ENCODE results near the gene PCSK4. TPM values are rescaled to one million over a fixed set of nuclear protein-coding genes. Genes with fewer than 3 reads are reported as not detected.
"Not testable (repeated sequence)": the region's sequence is repeated elsewhere in the genome, so short reads cannot be mapped to it uniquely, and the experiment has no call there.

Gene PCSK4
- total RNA-seq, 3 donors from 2014 or later: 0.46 to 0.50 (median 0.49) TPM

DNA sequence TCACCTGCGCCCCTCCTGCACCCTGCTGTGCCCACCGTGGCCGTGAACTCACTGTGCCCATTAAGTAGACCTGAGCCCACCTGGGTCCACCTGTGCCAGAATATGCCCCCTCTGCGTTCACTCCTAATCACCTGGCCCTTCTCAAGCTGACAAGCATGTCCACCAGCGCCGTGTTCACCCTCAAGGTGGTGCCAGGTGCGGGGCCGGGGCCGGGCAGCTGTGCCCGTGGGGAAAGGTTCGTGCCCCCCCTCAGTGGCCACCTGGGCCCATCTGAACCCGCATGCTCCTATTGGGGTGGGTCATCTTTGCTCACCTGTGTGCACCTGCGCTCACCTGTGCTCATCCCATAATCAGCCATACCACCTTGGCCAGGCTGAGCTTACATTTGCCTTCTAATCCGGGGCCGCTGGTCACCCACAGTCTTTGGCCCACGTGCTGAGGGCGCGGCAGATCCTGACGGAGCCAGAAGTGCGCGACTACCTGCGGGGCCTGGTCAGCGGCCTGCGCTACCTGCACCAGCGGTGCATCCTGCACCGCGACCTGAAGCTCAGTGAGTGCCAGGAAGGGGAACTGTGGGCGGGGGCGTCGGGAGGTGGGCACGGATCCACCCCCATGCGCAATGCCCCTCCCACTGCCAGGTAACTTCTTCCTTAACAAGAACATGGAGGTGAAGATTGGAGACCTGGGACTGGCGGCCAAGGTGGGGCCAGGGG, 36.1 kb upstream of the PCSK4 start:
- Mint-ChIP-seq H3K27me3 (ENCODE audit: low read depth) (peaks cover 41% of the 10 kb centered on the region), H3K4me1 (ENCODE audit: low read depth) (peaks cover 7% of the 10 kb centered on the region), H3K36me3 (ENCODE audit: insufficient read depth) (no peaks in the 10 kb centered on the region), H3K4me3 (no peak overlapping the region), H3K9me3 (no peaks in the 10 kb centered on the region)
- ATAC-seq (no peak), DNase-seq (no peak)

DNA sequence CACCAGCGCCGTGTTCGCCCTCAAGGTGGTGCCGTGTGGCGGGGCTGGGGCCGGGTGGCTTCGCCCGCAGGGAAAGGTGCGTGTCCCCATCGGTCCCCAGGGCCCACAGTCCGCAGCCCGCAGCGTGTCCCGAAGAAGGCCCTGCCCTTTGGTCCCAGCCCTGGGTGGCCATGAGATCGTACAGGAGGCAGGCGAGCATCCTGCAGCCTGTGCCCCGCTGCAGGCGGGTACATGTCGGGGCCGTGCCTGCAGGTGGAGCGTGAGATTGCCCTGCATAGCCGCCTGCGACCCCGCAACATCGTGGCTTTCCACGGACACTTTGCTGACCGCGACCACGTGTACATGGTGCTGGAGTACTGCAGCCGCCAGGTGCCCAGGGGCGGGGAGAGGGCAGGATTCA, 35.2 kb upstream of the PCSK4 start:
- DNase-seq: no peak
- H3K4me3 Mint-ChIP-seq: no peak overlapping the region
- peaks cover 7% of the 10 kb centered on the region for H3K4me1 Mint-ChIP-seq (ENCODE audit: low read depth)
- peaks cover 44% of the 10 kb centered on the region for H3K27me3 Mint-ChIP-seq (ENCODE audit: low read depth)
- no peaks in the 10 kb centered on the region for H3K36me3 Mint-ChIP-seq (ENCODE audit: insufficient read depth)
- no peaks in the 10 kb centered on the region for H3K9me3 Mint-ChIP-seq
- no peak for ATAC-seq

GRCh38 chr19:1524972-1525325, 34.8 kb upstream of the PCSK4 start:
- H3K9me3 Mint-ChIP-seq: no peaks in the 10 kb centered on the region
- ATAC-seq (no peak), DNase-seq (no peak)
- peaks cover 7% of the 10 kb centered on the region for H3K4me1 Mint-ChIP-seq (ENCODE audit: low read depth)
- no peaks in the 10 kb centered on the region for H3K36me3 Mint-ChIP-seq (ENCODE audit: insufficient read depth)
- H3K27me3 Mint-ChIP-seq (ENCODE audit: low read depth): peaks cover 41% of the 10 kb centered on the region
- no peak overlapping the region for H3K4me3 Mint-ChIP-seq

DNA sequence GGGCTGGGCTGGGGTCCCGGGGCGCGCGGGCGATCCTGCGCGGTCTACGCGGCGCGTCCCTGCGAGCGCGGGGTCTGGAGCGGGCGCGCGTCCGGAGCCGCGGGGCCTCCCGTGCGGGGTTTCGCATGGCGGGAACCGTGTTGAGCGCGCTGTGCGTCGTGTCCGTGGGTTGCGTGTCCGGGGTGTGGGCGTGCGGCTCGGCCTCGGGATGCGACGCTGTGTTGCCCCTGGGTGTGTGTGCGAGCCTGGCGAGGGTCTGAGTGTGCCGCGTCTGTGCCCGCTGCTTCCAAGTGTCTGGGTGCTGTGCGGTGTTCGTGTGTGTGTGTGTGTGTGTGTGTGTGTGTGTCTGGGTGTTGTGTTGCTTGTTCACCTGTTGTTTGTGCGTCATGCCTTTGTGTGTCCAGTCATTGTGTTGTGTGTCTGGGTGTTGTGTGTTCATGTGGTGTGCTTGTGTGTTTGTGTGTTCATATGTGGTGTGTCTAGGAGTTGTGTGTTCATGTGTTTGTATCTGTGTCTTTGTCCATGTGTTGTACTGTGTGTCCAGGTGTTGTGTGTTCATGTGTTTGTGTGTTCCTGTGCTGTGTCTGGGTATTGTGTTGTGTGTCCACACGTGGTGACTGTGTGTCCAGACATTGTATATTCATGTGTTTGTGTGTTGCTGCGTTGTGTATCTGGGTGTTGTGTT, 34.3 kb upstream of the PCSK4 start:
- Mint-ChIP-seq H3K4me1 (ENCODE audit: low read depth) (peaks cover 7% of the 10 kb centered on the region), H3K4me3 (no peak overlapping the region), H3K27me3 (ENCODE audit: low read depth) (peaks cover 38% of the 10 kb centered on the region), H3K9me3 (no peaks in the 10 kb centered on the region), H3K36me3 (ENCODE audit: insufficient read depth) (no peaks in the 10 kb centered on the region)
- DNase-seq (no peak), ATAC-seq (no peak)

GRCh38 chr19:1523412-1524286, 33.5 kb upstream of the PCSK4 start, which contains the start of gene PLK5:
TSS of gene PLK5 (plus strand) at chr19:1524077. CDS start at chr19:1526997, 2,920 bp downstream.
- ATAC-seq (peak in 1 of 2 donors; percentile 36), DNase-seq (no peak)
- Mint-ChIP-seq H3K4me3 (no peak within 1 kb of the TSS), H3K36me3 (ENCODE audit: insufficient read depth) (no peaks in the 10 kb centered on the region), H3K4me1 (ENCODE audit: low read depth) (peaks cover 7% of the 10 kb centered on the region), H3K27me3 (ENCODE audit: low read depth) (peaks cover 38% of the 10 kb centered on the region), H3K9me3 (no peaks in the 10 kb centered on the region)

DNA sequence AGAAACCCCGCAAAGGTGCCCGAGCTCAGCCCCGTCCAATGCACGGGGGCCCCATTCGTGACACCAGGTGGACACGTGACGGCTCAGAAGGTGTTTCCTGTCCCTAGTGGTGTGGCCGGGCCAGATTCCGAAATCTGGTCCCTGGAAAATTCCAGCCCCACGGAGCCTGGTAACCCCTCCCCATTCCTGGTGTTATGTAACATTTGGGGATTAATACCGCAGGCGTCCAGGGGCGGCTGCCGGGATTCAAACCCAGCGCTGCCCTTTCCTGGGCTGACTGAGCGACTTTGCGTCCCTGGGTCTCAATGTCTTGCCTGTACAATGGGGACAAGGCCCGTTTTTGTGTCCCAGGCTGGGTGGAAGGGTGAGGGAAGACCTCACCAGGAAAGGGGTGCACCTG, 32.7 kb upstream of the PCSK4 start:
- peaks cover 7% of the 10 kb centered on the region for H3K4me1 Mint-ChIP-seq (ENCODE audit: low read depth)
- H3K27me3 Mint-ChIP-seq (ENCODE audit: low read depth): peaks cover 40% of the 10 kb centered on the region
- no peaks in the 10 kb centered on the region for H3K9me3 Mint-ChIP-seq

DNA sequence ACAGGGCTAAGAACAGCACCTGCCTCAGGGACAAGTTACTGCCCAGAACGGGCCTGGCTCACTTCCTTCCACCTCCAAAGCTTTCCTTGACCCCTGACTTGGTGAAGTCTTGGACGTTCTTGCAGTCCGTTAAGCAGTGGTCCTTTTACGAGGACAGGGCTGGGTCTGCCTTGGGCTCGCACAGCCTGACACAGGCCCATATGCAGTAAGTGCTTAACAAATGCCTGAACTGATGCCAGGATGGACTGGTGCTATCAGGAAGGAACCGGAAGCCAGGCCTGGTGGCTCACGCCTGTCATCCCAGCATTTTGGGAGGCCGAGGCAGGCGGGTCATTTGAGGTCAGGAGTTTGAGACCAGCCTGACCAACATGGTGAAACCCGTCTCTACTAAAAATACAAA, 31.9 kb upstream of the PCSK4 start:
- Mint-ChIP-seq H3K4me1 (ENCODE audit: low read depth) (peaks cover 7% of the 10 kb centered on the region), H3K4me3 (no peak overlapping the region), H3K9me3 (no peaks in the 10 kb centered on the region), H3K27me3 (ENCODE audit: low read depth) (peaks cover 38% of the 10 kb centered on the region), H3K36me3 (ENCODE audit: insufficient read depth) (no peaks in the 10 kb centered on the region)
- no peak for ATAC-seq
- no peak for DNase-seq

More for the DNA sequence above, 32.7 kb upstream of the PCSK4 start:
- ATAC-seq (no peak), DNase-seq (no peak)
- no peaks in the 10 kb centered on the region for H3K36me3 Mint-ChIP-seq (ENCODE audit: insufficient read depth)
- H3K4me3 Mint-ChIP-seq: no peak overlapping the region

- peaks cover 35% of the 10 kb centered on the region for H3K27me3 Mint-ChIP-seq (ENCODE audit: low read depth)
- no peak for DNase-seq
- no peak overlapping the region for H3K4me3 Mint-ChIP-seq
- peaks cover 7% of the 10 kb centered on the region for H3K4me1 Mint-ChIP-seq (ENCODE audit: low read depth)
- H3K9me3 Mint-ChIP-seq: no peaks in the 10 kb centered on the region
- no peak for ATAC-seq
- no peaks in the 10 kb centered on the region for H3K36me3 Mint-ChIP-seq (ENCODE audit: insufficient read depth)
Measured at GRCh38 chr19:1521636-1522035, 31.5 kb upstream of the PCSK4 start.

- H3K4me3 Mint-ChIP-seq: no peak overlapping the region
- DNase-seq (no peak), ATAC-seq (no peak)
- peaks cover 28% of the 10 kb centered on the region for H3K27me3 Mint-ChIP-seq (ENCODE audit: low read depth)
- no peaks in the 10 kb centered on the region for H3K36me3 Mint-ChIP-seq (ENCODE audit: insufficient read depth)
- H3K4me1 Mint-ChIP-seq (ENCODE audit: low read depth): peaks cover 7% of the 10 kb centered on the region
- no peaks in the 10 kb centered on the region for H3K9me3 Mint-ChIP-seq
Measured at GRCh38 chr19:1520203-1520780, 30.1 kb upstream of the PCSK4 start.

DNA sequence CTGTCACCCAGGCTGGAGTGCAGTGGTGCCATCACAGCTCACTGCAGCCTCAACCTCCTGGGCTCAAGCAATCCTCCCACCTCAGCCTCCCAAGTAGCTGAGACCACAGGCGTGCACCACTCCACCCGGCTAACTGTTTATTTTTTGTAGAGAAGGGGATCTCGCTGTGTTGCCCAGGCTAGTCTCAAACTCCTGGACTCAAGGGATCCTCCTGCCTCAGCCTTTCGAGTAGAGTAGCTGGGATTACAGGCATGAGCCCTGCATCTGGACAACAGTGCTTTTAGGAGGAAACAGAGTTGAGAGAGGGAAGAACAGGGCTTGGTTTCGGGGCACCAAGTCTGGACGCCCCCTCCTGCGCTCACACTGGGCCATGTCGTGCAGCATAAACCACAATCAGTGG, 29.7 kb upstream of the PCSK4 start:
- not testable (repeated sequence) for DNase-seq; H3K4me1 Mint-ChIP-seq (ENCODE audit: low read depth); H3K36me3 Mint-ChIP-seq (ENCODE audit: insufficient read depth); ATAC-seq; H3K4me3 Mint-ChIP-seq; H3K9me3 Mint-ChIP-seq
- peaks cover 24% of the 10 kb centered on the region for H3K27me3 Mint-ChIP-seq (ENCODE audit: low read depth)

GRCh38 chr19:1518471-1518870, 28.3 kb upstream of the PCSK4 start:
- Mint-ChIP-seq H3K36me3 (ENCODE audit: insufficient read depth) (no peaks in the 10 kb centered on the region), H3K4me3 (no peak overlapping the region)

DNA sequence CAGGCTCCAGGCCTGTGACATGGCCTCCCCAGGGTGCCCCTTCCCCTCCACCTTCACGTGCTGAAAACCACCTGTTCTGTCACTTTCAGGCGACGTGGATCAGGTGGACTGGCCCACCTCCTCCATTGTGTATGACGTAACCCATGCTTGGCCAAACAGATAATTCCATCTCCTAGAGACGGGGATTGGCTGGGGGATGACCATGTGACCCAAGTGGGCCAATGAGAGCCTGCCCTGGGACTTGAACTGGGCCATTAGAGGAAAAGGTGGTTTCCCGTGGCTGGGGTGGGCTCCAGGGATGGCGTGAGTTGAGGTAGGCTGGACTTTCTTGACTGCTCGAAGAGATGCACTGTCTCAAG, 26.2 kb upstream of the PCSK4 start:
- no peak for DNase-seq
- no peak overlapping the region for H3K4me3 Mint-ChIP-seq
- no peaks in the 10 kb centered on the region for H3K4me1 Mint-ChIP-seq (ENCODE audit: low read depth)
- no peaks in the 10 kb centered on the region for H3K9me3 Mint-ChIP-seq
- no peaks in the 10 kb centered on the region for H3K36me3 Mint-ChIP-seq (ENCODE audit: insufficient read depth)
- H3K27me3 Mint-ChIP-seq (ENCODE audit: low read depth): peaks cover 11% of the 10 kb centered on the region
- ATAC-seq: no peak

More at GRCh38 chr19:1518471-1518870, 28.3 kb upstream of the PCSK4 start:
- Mint-ChIP-seq H3K4me1 (ENCODE audit: low read depth) (no peaks in the 10 kb centered on the region), H3K27me3 (ENCODE audit: low read depth) (peaks cover 19% of the 10 kb centered on the region), H3K9me3 (no peaks in the 10 kb centered on the region)
- ATAC-seq: no peak
- no peak for DNase-seq

GRCh38 chr19:1514986-1515721, 25.0 kb upstream of the PCSK4 start:
- Mint-ChIP-seq H3K4me1 (ENCODE audit: low read depth) (peaks cover 3% of the 10 kb centered on the region), H3K4me3 (no peak overlapping the region), H3K27me3 (ENCODE audit: low read depth) (peaks cover 10% of the 10 kb centered on the region), H3K9me3 (no peaks in the 10 kb centered on the region), H3K36me3 (ENCODE audit: insufficient read depth) (no peaks in the 10 kb centered on the region)
- ATAC-seq (no peak), DNase-seq (no peak)

DNA sequence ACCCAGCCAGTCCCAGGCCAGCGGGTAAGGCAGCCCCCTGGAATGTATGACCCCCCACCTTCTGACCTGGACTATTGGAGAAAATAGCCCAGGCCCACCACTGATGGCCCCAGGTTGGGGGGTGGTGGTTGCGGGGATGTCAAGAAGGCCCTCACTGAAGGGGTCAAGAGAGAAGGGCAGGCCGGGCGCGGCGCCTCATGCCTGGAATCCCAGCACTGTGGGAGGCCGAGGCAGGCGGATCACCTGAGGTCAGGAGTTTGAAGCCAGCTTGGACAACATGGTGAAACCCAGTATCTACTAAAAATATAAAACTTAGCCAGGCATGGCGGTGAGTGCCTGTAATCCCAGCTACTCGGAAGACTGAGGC, 24.1 kb upstream of the PCSK4 start:
- DNase-seq (no peak), ATAC-seq (no peak)
- Mint-ChIP-seq H3K27me3 (ENCODE audit: low read depth) (peaks cover 10% of the 10 kb centered on the region), H3K36me3 (ENCODE audit: insufficient read depth) (no peaks in the 10 kb centered on the region), H3K4me1 (ENCODE audit: low read depth) (peaks cover 5% of the 10 kb centered on the region), H3K4me3 (peak overlapping the region; percentile 6), H3K9me3 (no peaks in the 10 kb centered on the region)

Data from activated T-cell treated with anti-CD3 and anti-CD28 coated beads, Interleukin-2, amount 50 U/mL, for 4 hours (primary cell).